NCI-H2107 treated with DMSO at 0.1 percent for 48 hours (cell line): ENCODE results near the gene ADAMTS16.
"Not testable (repeated sequence)": the region's sequence is repeated elsewhere in the genome, so short reads cannot be mapped to it uniquely, and the experiment has no call there.

Source experiments
- DNase-seq: peaks from one replicate; lab custom pipeline; 2025; ENCODE audit not compliant: unreplicated experiment; lab: John Stamatoyannopoulos, UW

Gene ADAMTS16

GRCh38 chr5:5139777-5140478, at the start of gene ADAMTS16:
TSS of gene ADAMTS16 (plus strand) at chr5:5140330. CDS start at chr5:5140468, 138 bp downstream.
- DNase-seq = no peak

- no peak for DNase-seq
These were observed 48.0 kb upstream of the ADAMTS16 start for GRCh38 chr5:5092149-5092548.

GRCh38 chr5:5100635-5101034, 39.5 kb upstream of the ADAMTS16 start:
- DNase-seq = no peak

- no peak for DNase-seq
These were observed 38.5 kb upstream of the ADAMTS16 start for GRCh38 chr5:5101676-5102075.

- DNase-seq = no peak
These were observed 36.9 kb upstream of the ADAMTS16 start for GRCh38 chr5:5103245-5103644.

- DNase-seq = no peak
These were observed 35.6 kb upstream of the ADAMTS16 start for GRCh38 chr5:5104550-5104949.

GRCh38 chr5:5105531-5105930, 34.6 kb upstream of the ADAMTS16 start:
- no peak for DNase-seq

GRCh38 chr5:5116956-5117355, 23.2 kb upstream of the ADAMTS16 start:
- no peak for DNase-seq

GRCh38 chr5:5122776-5123175, 17.4 kb upstream of the ADAMTS16 start:
- no peak for DNase-seq

GRCh38 chr5:5124231-5124630, 15.9 kb upstream of the ADAMTS16 start:
- DNase-seq = no peak

- DNase-seq = no peak
These were observed 13.7 kb upstream of the ADAMTS16 start for GRCh38 chr5:5126444-5126843.

GRCh38 chr5:5128766-5129165, 11.4 kb upstream of the ADAMTS16 start:
- no peak for DNase-seq

GRCh38 chr5:5132234-5132633, 7.9 kb upstream of the ADAMTS16 start:
- DNase-seq = no peak

GRCh38 chr5:5132693-5133295, 7.3 kb upstream of the ADAMTS16 start:
- DNase-seq = no peak

GRCh38 chr5:5134107-5134506, 6.0 kb upstream of the ADAMTS16 start:
- DNase-seq = no peak

GRCh38 chr5:5135957-5136676, 4.0 kb upstream of the ADAMTS16 start:
- DNase-seq = no peak

GRCh38 chr5:5137851-5138250, 2.3 kb upstream of the ADAMTS16 start:
- DNase-seq = not testable (repeated sequence)

- no peak for DNase-seq
These were observed 774 bp upstream of the ADAMTS16 start for GRCh38 chr5:5139336-5139776.

- DNase-seq = no peak
These were observed 579 bp downstream of the ADAMTS16 start for GRCh38 chr5:5140479-5141338.

- DNase-seq = no peak
These were observed 1.1 kb downstream of the ADAMTS16 start for GRCh38 chr5:5141339-5141599.
